Measurements from ENCODE around the gene MTCH2.
"Not testable (repeated sequence)": the region's sequence is repeated elsewhere in the genome, so short reads cannot be mapped to it uniquely, and the experiment has no call there.

MTCH2 gene

GRCh38 chr11:47659276-47659675, 16.9 kb upstream of the MTCH2 start:
- no peak for TF ChIP-seq CTCF (IDR thresholded peaks at IDR 0.05)
- H3K27ac ChIP-seq = no peak overlapping the region
- H3K4me3 ChIP-seq = no peak overlapping the region
- no peak for DNase-seq (ENCODE audit: low spot score)

- TF ChIP-seq CTCF (IDR thresholded peaks at IDR 0.05) = no peak
- Histone ChIP-seq H3K4me3 (no peak overlapping the region), H3K27ac (no peak overlapping the region)
- DNase-seq (ENCODE audit: low spot score) = no peak
These were observed 14.0 kb upstream of the MTCH2 start for GRCh38 chr11:47656260-47656885.

GRCh38 chr11:47651818-47652469, 9.6 kb upstream of the MTCH2 start:
- no peak for TF ChIP-seq CTCF (IDR thresholded peaks at IDR 0.05)
- Histone ChIP-seq H3K27ac (no peak overlapping the region), H3K4me3 (no peak overlapping the region)
- DNase-seq (ENCODE audit: low spot score) = no peak

GRCh38 chr11:47649276-47649675, 6.9 kb upstream of the MTCH2 start:
- no peak for DNase-seq (ENCODE audit: low spot score)
- H3K4me3 ChIP-seq = no peak overlapping the region
- H3K27ac ChIP-seq = no peak overlapping the region
- TF ChIP-seq CTCF (IDR thresholded peaks at IDR 0.05) = no peak

- no peak overlapping the region for H3K4me3 ChIP-seq
- TF ChIP-seq CTCF (IDR thresholded peaks at IDR 0.05) = no peak
- DNase-seq (ENCODE audit: low spot score) = no peak
- H3K27ac ChIP-seq = no peak overlapping the region
These were observed 3.7 kb upstream of the MTCH2 start for GRCh38 chr11:47646019-47646418.

- no peak overlapping the region for H3K27ac ChIP-seq
- no peak for DNase-seq (ENCODE audit: low spot score)
- no peak overlapping the region for H3K4me3 ChIP-seq
- no peak for TF ChIP-seq CTCF (IDR thresholded peaks at IDR 0.05)
These were observed 3.1 kb upstream of the MTCH2 start for GRCh38 chr11:47645500-47645899.

- Histone ChIP-seq H3K27ac (peak overlapping the region; percentile 97 to 99), H3K4me3 (peak overlapping the region; percentile 88)
- DNase-seq (ENCODE audit: low spot score) = no peak
- TF ChIP-seq CTCF (IDR thresholded peaks at IDR 0.05) = no peak
These were observed 710 bp downstream of the MTCH2 start for GRCh38 chr11:47641600-47642098.

- not testable (repeated sequence) for DNase-seq (ENCODE audit: low spot score); H3K27ac ChIP-seq; H3K4me3 ChIP-seq
These were observed 1.9 kb downstream of the MTCH2 start for GRCh38 chr11:47640506-47640905.

GRCh38 chr11:47636331-47636730, 6.0 kb downstream of the MTCH2 start:
- DNase-seq (ENCODE audit: low spot score); H3K27ac ChIP-seq; H3K4me3 ChIP-seq: not testable (repeated sequence)
